ENCODE measurements around the gene KCNT2.
A peak's percentile ranks its signal among the peaks of the same experiment; 100 is the strongest.
"Not testable (repeated sequence)": the region's sequence is repeated elsewhere in the genome, so short reads cannot be mapped to it uniquely, and the experiment has no call there.

Gene KCNT2

GRCh38 chr1:196608390-196609369, at the start of gene KCNT2:
Gene KCNT2, minus strand, starts transcription at chr1:196608440. Its CDS starts 131 bp downstream, at chr1:196608309.
- peak; percentile 96 for DNase-seq (ENCODE audit: low read depth, low spot score)

- no peak for DNase-seq (ENCODE audit: low read depth, low spot score)
Measured at GRCh38 chr1:196655494-196655893, 47.3 kb upstream of the KCNT2 start.

- DNase-seq (ENCODE audit: low read depth, low spot score), result no peak
Measured at GRCh38 chr1:196655071-196655470, 46.8 kb upstream of the KCNT2 start.

- DNase-seq (ENCODE audit: low read depth, low spot score), result no peak
Measured at GRCh38 chr1:196654271-196654670, 46.0 kb upstream of the KCNT2 start.

- no peak for DNase-seq (ENCODE audit: low read depth, low spot score)
Measured at GRCh38 chr1:196651637-196652215, 43.5 kb upstream of the KCNT2 start, which contains the start of gene CFH. Gene CFH, plus strand, starts transcription at chr1:196652043. Its CDS starts 75 bp downstream, at chr1:196652118.

GRCh38 chr1:196651079-196651478, 42.8 kb upstream of the KCNT2 start:
- DNase-seq (ENCODE audit: low read depth, low spot score), result no peak

GRCh38 chr1:196650403-196650802, 42.2 kb upstream of the KCNT2 start:
- DNase-seq (ENCODE audit: low read depth, low spot score), result no peak

GRCh38 chr1:196649990-196650389, 41.8 kb upstream of the KCNT2 start:
- DNase-seq (ENCODE audit: low read depth, low spot score), result peak; percentile 8

- DNase-seq (ENCODE audit: low read depth, low spot score), result no peak
Measured at GRCh38 chr1:196640976-196641375, 32.7 kb upstream of the KCNT2 start.

- not testable (repeated sequence) for DNase-seq (ENCODE audit: low read depth, low spot score)
Measured at GRCh38 chr1:196639291-196639690, 31.1 kb upstream of the KCNT2 start.

- no peak for DNase-seq (ENCODE audit: low read depth, low spot score)
Measured at GRCh38 chr1:196638466-196638865, 30.2 kb upstream of the KCNT2 start.

GRCh38 chr1:196637606-196638005, 29.4 kb upstream of the KCNT2 start:
- no peak for DNase-seq (ENCODE audit: low read depth, low spot score)

- DNase-seq (ENCODE audit: low read depth, low spot score), result no peak
Measured at GRCh38 chr1:196628838-196629237, 20.6 kb upstream of the KCNT2 start.

- no peak for DNase-seq (ENCODE audit: low read depth, low spot score)
Measured at GRCh38 chr1:196623079-196623478, 14.8 kb upstream of the KCNT2 start.

- DNase-seq (ENCODE audit: low read depth, low spot score), result no peak
Measured at GRCh38 chr1:196619721-196620120, 11.5 kb upstream of the KCNT2 start.

- DNase-seq (ENCODE audit: low read depth, low spot score), result peak; percentile 12
Measured at GRCh38 chr1:196611873-196612272, 3.6 kb upstream of the KCNT2 start.

GRCh38 chr1:196609370-196609737, 1.1 kb upstream of the KCNT2 start:
- DNase-seq (ENCODE audit: low read depth, low spot score), result no peak

- no peak for DNase-seq (ENCODE audit: low read depth, low spot score)
Measured at GRCh38 chr1:196607981-196608380, 259 bp downstream of the KCNT2 start.

- DNase-seq (ENCODE audit: low read depth, low spot score), result no peak
Measured at GRCh38 chr1:196603651-196604050, 4.6 kb downstream of the KCNT2 start.

GRCh38 chr1:196598942-196599748, 9.1 kb downstream of the KCNT2 start:
- DNase-seq (ENCODE audit: low read depth, low spot score), result no peak

- no peak for DNase-seq (ENCODE audit: low read depth, low spot score)
Measured at GRCh38 chr1:196594700-196595099, 13.5 kb downstream of the KCNT2 start.

GRCh38 chr1:196593955-196594354, 14.3 kb downstream of the KCNT2 start:
- DNase-seq (ENCODE audit: low read depth, low spot score), result no peak

All from ELF-1 (cell line).